Stimulated activated CD8-positive, alpha-beta memory T cell treated with anti-CD3 and anti-CD28 coated beads, Interleukin-12 subunit alpha, Interleukin-12 subunit beta, amount 100 ng/mL, for 24 hours (primary cell): ENCODE measurements around the gene WARS2.
"Not testable (repeated sequence)": the region's sequence is repeated elsewhere in the genome, so short reads cannot be mapped to it uniquely, and the experiment has no call there.

ENCODE experiments used
- DNase-seq: peaks from one replicate; pipeline ENCODE4 v3.0.0-alpha.2; 2020; ENCODE audit errors: extremely low read depth

WARS2 gene

DNA sequence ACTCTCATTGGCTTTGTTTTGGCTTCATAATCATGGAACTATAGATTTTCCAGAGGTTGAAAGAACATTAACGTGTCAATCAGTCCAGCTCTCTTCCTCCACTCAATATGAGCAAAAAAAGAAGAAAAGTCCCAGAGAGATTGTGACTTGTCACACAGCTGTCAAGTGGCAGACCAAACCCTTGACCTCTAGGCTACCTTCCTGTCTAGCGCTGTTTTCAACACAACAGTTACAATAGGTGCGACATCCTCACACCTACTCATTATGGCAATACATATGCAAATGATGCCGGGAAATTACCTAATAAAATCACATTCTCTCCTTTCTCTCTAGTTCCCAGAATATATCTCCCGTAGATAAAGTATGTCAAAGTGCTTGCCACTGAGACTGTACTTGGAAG, 1.1 kb downstream of the WARS2 start:
- no peak for DNase-seq

DNA sequence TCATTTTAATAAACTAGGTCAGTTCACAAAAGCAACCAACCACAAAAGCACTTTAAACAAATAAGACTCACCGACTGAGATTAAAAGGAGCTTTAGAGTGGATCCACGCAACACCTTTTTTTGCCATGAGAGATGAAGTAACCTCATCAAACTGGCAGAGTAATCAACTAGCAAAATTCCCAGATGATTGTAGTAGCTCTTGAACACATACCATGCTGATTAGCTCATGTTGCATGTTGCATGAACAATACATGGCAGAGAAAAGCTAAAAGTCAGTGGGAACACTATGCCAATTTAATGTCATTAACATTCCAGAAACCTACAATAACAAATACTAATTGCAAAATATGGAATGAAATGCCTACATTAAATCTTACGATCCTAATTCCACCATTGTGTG, 4.1 kb downstream of the WARS2 start:
- no peak for DNase-seq

- DNase-seq: no peak
Measured at GRCh38 chr1:119133987-119134386, 6.5 kb downstream of the WARS2 start.

DNA sequence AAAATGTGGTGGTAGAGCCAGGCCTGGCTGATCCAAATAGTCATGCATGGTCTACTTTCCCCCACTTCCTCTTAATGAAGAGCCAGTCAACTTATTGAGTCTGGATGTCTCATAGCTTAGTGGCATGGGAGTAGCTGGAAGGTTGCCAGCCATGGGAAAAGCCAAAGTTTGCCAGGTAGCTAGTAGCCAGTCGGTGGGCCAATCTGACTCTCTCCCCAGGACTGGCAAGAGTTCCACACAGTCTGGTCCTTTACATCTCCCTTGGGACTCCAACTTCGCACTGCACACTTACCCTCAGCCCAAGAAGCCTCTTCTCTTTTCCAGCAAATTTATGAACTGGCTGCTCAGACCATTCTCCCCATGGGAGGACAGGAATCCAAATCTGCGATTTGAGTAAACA, 8.3 kb downstream of the WARS2 start:
- no peak for DNase-seq

DNA sequence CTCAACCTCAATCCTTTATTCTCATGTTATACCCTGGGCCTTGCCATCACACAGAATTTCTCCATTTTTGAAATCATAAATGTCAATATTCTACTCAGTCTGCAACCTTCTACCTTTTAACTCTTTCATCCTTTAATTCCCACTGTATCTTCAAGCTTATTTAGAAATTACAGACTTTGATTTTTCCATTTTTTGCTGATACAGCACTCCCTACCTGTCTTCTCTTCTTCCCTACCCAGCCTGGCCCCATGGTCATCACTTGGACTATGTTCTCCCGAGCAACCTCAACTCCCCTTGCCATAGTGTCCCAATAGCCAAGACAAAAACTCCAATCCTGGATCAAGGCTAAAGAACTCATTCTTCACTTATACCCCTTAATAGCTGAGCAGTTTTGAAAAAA, 14.6 kb downstream of the WARS2 start:
- no peak for DNase-seq

- no peak for DNase-seq
Measured at GRCh38 chr1:119124764-119125163, 15.7 kb downstream of the WARS2 start.

GRCh38 chr1:119121872-119122271, 18.6 kb downstream of the WARS2 start:
- DNase-seq: not testable (repeated sequence)

GRCh38 chr1:119116725-119117124, 23.7 kb downstream of the WARS2 start:
- DNase-seq: no peak

DNA sequence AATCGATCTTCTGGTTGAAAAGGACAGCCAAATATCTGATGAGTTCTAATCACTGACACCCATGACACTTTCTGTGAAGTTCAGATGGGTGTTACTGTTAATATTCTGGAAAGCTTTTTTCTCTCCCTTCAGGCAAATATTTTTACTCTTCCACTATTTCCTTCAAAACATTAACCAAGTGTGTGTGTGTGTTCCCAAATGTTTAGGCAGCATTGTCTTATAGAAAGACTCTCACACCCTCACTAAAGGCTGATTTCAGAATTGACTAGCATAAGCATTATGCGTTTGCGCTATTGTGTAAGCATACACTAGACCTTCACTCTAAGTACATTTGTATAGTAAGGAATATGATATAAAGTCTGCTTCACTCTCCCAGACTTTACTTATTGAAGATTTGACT, 24.7 kb downstream of the WARS2 start:
- no peak for DNase-seq

DNA sequence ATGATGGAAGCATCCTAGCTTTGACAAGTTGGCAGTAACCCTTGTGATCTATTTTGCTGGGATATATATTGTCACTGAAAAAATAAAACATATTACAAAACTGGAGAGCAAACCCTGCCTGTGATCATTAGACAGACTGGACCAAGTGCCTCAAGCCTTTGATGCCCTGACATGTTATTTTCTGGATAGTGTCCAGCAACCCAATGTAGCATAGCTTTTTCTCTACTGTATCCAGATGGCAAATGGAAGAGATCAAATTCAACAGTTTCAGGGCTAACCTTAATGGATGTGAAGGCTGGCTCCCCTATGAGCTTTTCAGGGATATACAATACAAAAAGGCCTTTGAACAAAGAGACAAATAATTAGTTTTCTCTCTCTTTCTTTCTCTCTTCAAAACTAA, 25.1 kb downstream of the WARS2 start:
- DNase-seq: no peak

DNA sequence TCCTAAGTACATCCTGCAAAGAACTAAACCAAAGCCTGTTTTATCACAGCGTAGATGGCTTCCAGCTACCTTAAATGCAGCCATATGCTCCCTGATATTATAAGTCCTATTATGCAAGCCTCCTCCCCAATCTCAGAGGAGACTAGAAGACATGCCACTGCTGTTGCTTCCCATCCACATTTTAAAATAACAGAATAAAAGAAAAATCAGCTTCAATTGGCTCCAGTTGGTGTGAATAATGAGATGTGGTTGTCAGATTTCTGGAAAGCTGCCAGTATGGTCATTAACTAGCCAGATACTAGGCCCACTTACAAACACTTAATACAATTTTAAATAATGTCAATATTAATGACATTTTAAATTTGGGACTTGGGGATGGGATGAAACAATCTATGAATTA, 25.7 kb downstream of the WARS2 start:
- DNase-seq: no peak

DNA sequence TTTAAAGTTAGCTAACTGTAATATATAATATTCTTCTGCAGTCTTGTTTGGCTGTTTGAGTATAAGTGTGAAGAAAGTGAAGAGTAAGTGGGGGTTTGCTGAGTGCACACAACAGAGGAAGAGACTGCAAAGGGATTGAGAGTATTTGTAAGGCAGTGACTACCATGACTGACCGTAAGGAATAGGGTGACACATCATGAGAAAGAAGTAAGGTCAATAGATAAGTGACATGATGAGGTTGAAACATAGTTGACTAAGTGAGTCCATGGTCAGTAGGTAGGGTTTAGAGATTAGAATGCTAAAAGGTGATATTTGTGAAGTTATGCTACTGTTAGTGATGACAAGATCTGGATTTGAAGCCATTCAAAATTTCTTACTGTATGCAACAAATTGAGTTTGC, 27.7 kb downstream of the WARS2 start:
- no peak for DNase-seq

DNA sequence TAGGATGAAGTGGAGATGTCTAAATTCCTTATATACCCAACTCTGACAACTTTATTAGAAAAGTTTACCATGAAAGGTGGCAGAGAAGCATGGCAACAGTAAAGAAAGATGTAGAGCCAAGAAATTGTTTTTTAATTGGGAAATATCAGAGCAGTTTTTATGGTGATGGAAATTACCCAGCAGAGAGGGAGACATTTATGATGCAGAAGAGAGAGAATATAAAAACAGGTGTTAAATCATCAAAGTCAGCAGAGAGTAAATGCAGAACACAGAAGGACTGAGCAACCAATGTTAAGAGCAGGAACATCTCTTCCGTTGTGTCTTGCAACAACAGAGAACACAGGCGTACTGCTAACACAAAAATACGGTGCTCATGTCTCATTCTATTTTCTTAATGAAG, 28.2 kb downstream of the WARS2 start:
- no peak for DNase-seq

GRCh38 chr1:119108988-119109387, 31.5 kb downstream of the WARS2 start:
- DNase-seq: no peak

- DNase-seq: no peak
Measured at GRCh38 chr1:119103764-119104163, 36.7 kb downstream of the WARS2 start.

- DNase-seq: no peak
Measured at GRCh38 chr1:119102051-119102450, 38.4 kb downstream of the WARS2 start.

DNA sequence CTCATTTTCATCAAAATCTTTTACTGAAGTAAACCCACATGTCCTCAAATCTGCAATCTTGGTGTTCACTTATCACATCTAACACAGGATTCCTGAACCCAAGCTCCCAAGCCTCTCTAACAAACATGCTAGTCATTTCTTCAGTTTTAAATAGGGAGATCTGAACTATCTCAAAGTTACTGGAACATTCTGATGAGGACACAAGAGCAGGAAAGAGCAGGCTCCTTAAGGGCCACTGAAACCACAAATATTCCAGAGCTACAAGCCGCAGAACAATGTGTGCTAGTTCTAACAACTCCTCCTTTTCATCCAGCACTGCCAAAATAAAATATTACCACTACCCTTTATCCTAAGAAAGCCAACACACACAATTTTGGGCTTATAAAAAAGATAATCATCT, 38.9 kb downstream of the WARS2 start:
- no peak for DNase-seq

GRCh38 chr1:119099775-119100174, 40.7 kb downstream of the WARS2 start:
- DNase-seq: no peak

GRCh38 chr1:119097380-119097779, 43.1 kb downstream of the WARS2 start:
- DNase-seq: no peak

DNA sequence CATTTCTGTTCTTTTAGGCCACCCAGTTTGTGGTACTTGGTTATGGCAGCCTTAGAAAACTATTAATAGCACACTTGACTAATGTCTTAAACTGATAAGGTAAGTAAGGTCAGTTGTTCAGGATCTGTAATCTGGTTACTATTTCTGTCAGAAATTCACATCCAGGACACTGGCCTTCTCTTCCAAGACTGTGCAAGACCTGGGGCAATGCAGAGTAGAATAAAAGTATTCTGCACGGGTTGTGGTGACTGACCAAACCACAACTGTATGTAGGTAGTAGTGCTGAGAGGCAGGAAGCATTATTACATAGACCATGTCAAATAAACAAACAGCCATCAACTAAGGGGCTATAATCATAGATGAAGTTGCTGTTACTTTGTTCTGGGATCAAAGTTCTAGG, 46.7 kb downstream of the WARS2 start:
- no peak for DNase-seq

- DNase-seq: no peak
Measured at GRCh38 chr1:119091618-119092017, 48.8 kb downstream of the WARS2 start.

- DNase-seq: no peak
Measured at GRCh38 chr1:119090250-119090649, 50.2 kb downstream of the WARS2 start.

DNA sequence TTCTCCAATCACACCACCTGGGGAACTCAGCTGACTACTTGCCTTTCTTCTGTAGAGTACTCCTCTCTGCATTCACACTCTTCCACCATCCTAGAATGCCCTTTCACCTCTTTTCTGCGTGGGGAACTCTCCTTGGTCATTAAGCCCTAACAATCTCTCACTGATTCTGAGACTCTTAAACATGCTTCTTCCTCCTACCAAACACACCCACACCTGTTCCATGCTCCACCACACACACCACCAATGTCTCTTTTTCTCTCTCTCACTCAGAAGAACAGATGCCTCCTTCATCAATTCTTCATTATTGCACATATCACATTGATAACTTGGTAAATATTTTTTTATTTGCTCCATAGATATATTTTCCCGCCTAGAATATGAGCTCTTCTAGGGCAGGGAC, 53.6 kb downstream of the WARS2 start:
- DNase-seq: no peak

DNA sequence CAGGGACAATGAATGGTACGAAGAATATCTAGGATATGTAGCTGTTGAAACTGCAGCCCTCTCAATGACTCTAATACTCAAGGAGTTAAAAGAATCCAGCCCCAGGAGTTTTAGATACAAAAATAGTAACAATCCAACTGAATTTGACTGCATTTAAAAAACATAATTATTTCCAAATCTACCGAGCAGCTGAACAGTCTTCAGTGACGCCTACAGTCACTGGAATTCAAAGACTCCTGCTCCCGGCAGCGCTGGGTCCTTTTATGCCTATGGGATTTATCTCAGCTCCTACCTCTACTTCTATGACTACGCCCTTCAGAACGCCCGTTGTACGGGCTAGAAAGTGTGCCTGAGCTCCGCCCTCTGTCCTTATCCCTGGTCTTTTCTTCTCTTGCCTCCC, 55.7 kb downstream of the WARS2 start:
- no peak for DNase-seq

- DNase-seq: no peak
Measured at GRCh38 chr1:119083980-119084379, 56.5 kb downstream of the WARS2 start.
